Tibial nerve (tissue), 4 donors: ENCODE measurements around the gene PNPLA1. TPM values are rescaled to one million over a fixed set of nuclear protein-coding genes. Genes with fewer than 3 reads are reported as not detected.

ENCODE experiments used
- DNase-seq, 2 donors: peaks; one replicate each; pipeline ENCODE4 v3.0.0-alpha.2; 2019; ENCODE audit warnings: low spot score in 2 of 2
- H3K27ac ChIP-seq, 4 donors: fragments of 200-600 bp; sonication (generic) in 3 of 4; one replicate each; pipeline ENCODE4 v1.5.1; 2017 to 2019; ENCODE audit warnings: mild to moderate bottlenecking in 1 of 4
- H3K27me3 ChIP-seq, 2 donors: fragments of 200-600 bp; sonication (generic) in 1 of 2; one replicate each; pipeline versions ENCODE4 v1.5.1 to v1.6.0; 2017 to 2019
- H3K36me3 ChIP-seq, 3 donors: fragments of 200-600 bp; sonication (generic); one replicate each; pipeline ENCODE4 v1.5.1; 2018 to 2019
- H3K4me1 ChIP-seq, 4 donors: fragments of 200-600 bp; sonication (generic) in 3 of 4; one replicate each; pipeline ENCODE4 v1.5.1; 2017 to 2019
- H3K4me3 ChIP-seq, 4 donors: fragments of 200-600 bp; sonication (generic) in 3 of 4; one replicate each; pipeline ENCODE4 v1.5.1; 2017 to 2019; ENCODE audit warnings: mild to moderate bottlenecking in 1 of 4, moderate library complexity in 1 of 4
- H3K9me3 ChIP-seq, 4 donors: fragments of 200-600 bp; sonication (generic) in 3 of 4; one replicate each; pipeline ENCODE4 v1.5.1; 2017 to 2019
- CTCF ChIP-seq, 5 experiments: fragments of 200-600 bp in 3 of 5; fragments of 450-650 bp in 2 of 5; sonication (generic) in 3 of 5; IDR thresholded peaks; one replicate each; pipeline ENCODE4 v1.5.1; 2016 to 2019; ENCODE audit warnings: antibody characterized with exemption in 5 of 5, mild to moderate bottlenecking in 3 of 5, moderate library complexity in 2 of 5
- EP300 ChIP-seq, 2 donors: sonication (generic); formaldehyde crosslinking; IDR thresholded peaks; one replicate each; pipeline ENCODE4 v1.6.1; 2017; ENCODE audit warnings: antibody characterized with exemption in 2 of 2, mild to moderate bottlenecking in 1 of 2
- POLR2A ChIP-seq, 2 donors: fragments of 450-650 bp; IDR thresholded peaks; one replicate each; pipeline ENCODE4 v1.6.1; 2017; ENCODE audit warnings: antibody characterized with exemption in 2 of 2, mild to moderate bottlenecking in 2 of 2, moderate library complexity in 2 of 2
- whole genome bisulfite sequencing, 2 donors: methylation state at CpG; one replicate each; pipeline ENCODE4 v1.1.5; 2018; 5-methylcytosine and 5-hydroxymethylcytosine counted together
- total RNA-seq, 4 donors: library from RNA; depleted of rRNA; stranded (reverse); fragments of >200 nt; gene quantifications; one replicate each; pipeline ENCODE4 v1.1.0, GENCODE V29; 2016

PNPLA1 gene
- total RNA-seq, 4 donors from 2014 or later, result 0.21 to 0.30 TPM; not detected in 2

GRCh38 chr6:36239774-36240173 is 30.1 kb upstream of the PNPLA1 start:
- Histone ChIP-seq H3K27me3 (no peaks in the 10 kb centered on the region), H3K27ac (no peak overlapping the region), H3K9me3 (no peaks in the 10 kb centered on the region), H3K36me3 (peaks cover 0 to 15% (median 0%) of the 10 kb centered on the region in 3 donors), H3K4me1 (peaks cover 0 to 15% (median 0%) of the 10 kb centered on the region in 4 donors), H3K4me3 (no peak overlapping the region)
- no peak for TF ChIP-seq CTCF (IDR thresholded peaks at IDR 0.05)
- no peak for TF ChIP-seq EP300 (IDR thresholded peaks at IDR 0.05)
- TF ChIP-seq POLR2A (IDR thresholded peaks at IDR 0.05), result no peak
- 65 to 79% methylated on average over 5 of the region's 5 CpGs for WGBS, 2 donors
- no peak for DNase-seq

- 47 to 48% methylated on average over 10 of the region's 10 CpGs for WGBS, 2 donors
- H3K36me3 ChIP-seq, result peaks cover 0 to under 1% (median 0%) of the 10 kb centered on the region in 3 donors
- H3K9me3 ChIP-seq, result no peaks in the 10 kb centered on the region
- no peak overlapping the region for H3K4me3 ChIP-seq
- TF ChIP-seq EP300 (IDR thresholded peaks at IDR 0.05) (no peak), CTCF (IDR thresholded peaks at IDR 0.05) (no peak), POLR2A (IDR thresholded peaks at IDR 0.05) (no peak)
- no peak for DNase-seq
- no peak overlapping the region for H3K27ac ChIP-seq
- H3K27me3 ChIP-seq, result no peaks in the 10 kb centered on the region
- H3K4me1 ChIP-seq, result peaks cover 0 to 26% (median 0%) of the 10 kb centered on the region in 4 donors
Measured at GRCh38 chr6:36241728-36242127, 28.1 kb upstream of the PNPLA1 start.

GRCh38 chr6:36242161-36242560 is 27.7 kb upstream of the PNPLA1 start:
- Histone ChIP-seq H3K36me3 (no peaks in the 10 kb centered on the region), H3K27ac (no peak overlapping the region), H3K9me3 (no peaks in the 10 kb centered on the region), H3K4me1 (peaks cover 0 to 26% (median 0%) of the 10 kb centered on the region in 4 donors), H3K27me3 (no peaks in the 10 kb centered on the region), H3K4me3 (no peak overlapping the region)
- no peak for DNase-seq
- 75 to 77% methylated on average over 5 of the region's 5 CpGs for WGBS, 2 donors
- TF ChIP-seq POLR2A (IDR thresholded peaks at IDR 0.05), result no peak
- TF ChIP-seq EP300 (IDR thresholded peaks at IDR 0.05), result no peak
- no peak for TF ChIP-seq CTCF (IDR thresholded peaks at IDR 0.05)

DNA sequence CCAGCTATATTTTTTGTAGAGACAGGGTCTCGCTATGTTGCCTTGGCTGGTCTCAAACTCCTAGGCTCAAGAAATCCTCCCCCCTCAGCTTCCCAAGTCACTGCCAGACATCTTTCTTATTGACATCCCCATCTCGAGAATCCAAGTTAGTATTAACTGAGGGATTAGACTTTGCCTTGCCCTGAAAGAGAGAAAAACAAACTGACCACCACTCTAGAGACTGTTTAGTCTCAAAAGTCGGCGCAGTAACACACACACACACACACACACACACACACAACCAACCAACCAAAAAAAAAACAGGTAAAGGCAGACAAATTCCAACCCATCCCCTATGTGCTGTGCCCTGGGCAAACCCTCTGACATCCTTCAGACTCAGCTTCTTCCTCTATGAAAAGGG is 27.2 kb upstream of the PNPLA1 start:
- TF ChIP-seq EP300 (IDR thresholded peaks at IDR 0.05) (no peak), POLR2A (IDR thresholded peaks at IDR 0.05) (no peak), CTCF (IDR thresholded peaks at IDR 0.05) (no peak)
- Histone ChIP-seq H3K27me3 (no peaks in the 10 kb centered on the region), H3K27ac (no peak overlapping the region), H3K36me3 (no peaks in the 10 kb centered on the region), H3K9me3 (no peaks in the 10 kb centered on the region), H3K4me3 (no peak overlapping the region), H3K4me1 (peaks cover 0 to 31% (median 0%) of the 10 kb centered on the region in 4 donors)
- 87 to 93% methylated on average over 4 of the region's 4 CpGs for WGBS, 2 donors
- no peak for DNase-seq

- 66 to 77% methylated on average over 3 of the region's 3 CpGs for WGBS, 2 donors
- no peak overlapping the region for H3K27ac ChIP-seq
- DNase-seq, result no peak
Measured at GRCh38 chr6:36243562-36244212, 26.2 kb upstream of the PNPLA1 start.

More at GRCh38 chr6:36243562-36244212, 26.2 kb upstream of the PNPLA1 start:
- Histone ChIP-seq H3K9me3 (no peaks in the 10 kb centered on the region), H3K4me1 (peaks cover 0 to 40% (median 0%) of the 10 kb centered on the region in 4 donors), H3K4me3 (no peak overlapping the region), H3K36me3 (no peaks in the 10 kb centered on the region), H3K27me3 (no peaks in the 10 kb centered on the region)
- TF ChIP-seq CTCF (IDR thresholded peaks at IDR 0.05), result no peak
- TF ChIP-seq EP300 (IDR thresholded peaks at IDR 0.05), result no peak
- no peak for TF ChIP-seq POLR2A (IDR thresholded peaks at IDR 0.05)
